ENCODE measurements around the gene CAMK2D. TPM values are rescaled to one million over a fixed set of nuclear protein-coding genes. Genes with fewer than 3 reads are reported as not detected.

Gene CAMK2D
- polyA plus RNA-seq, 3 donors = 10.4 to 30.6 (median 19.6) TPM

GRCh38 chr4:113587156-113587555, 174.4 kb downstream of the CAMK2D start:
- Mint-ChIP-seq H3K27me3 (ENCODE audit: low read depth in 3 of 3) (peaks cover 0 to 2% (median 2%) of the 10 kb centered on the region in 3 donors), H3K9me3 (no peaks in the 10 kb centered on the region), H3K27ac (no peak overlapping the region), H3K4me1 (peaks cover 13% of the 10 kb centered on the region), H3K36me3 (peaks cover 3 to 6% of the 10 kb centered on the region in 2 donors), H3K4me3 (no peak overlapping the region)
- no peaks in the 10 kb centered on the region for H3K36me3 ChIP-seq (replicated peaks in 1 of 2; ENCODE audit: control insufficient read depth in 1 of 2, insufficient read depth in 2 of 2, low read length in 2 of 2)
- H3K27ac ChIP-seq (ENCODE audit: low read depth in 1 of 2, low read length in 2 of 2) = no peak overlapping the region
- H3K27me3 ChIP-seq (ENCODE audit: control insufficient read depth in 2 of 2, insufficient read depth in 2 of 2, low read length in 2 of 2) = no peaks in the 10 kb centered on the region
- no peaks in the 10 kb centered on the region for H3K9me3 ChIP-seq (replicated peaks in 1 of 2; ENCODE audit: control insufficient read depth in 1 of 2, insufficient read depth in 1 of 2, low read length in 2 of 2)
- peaks cover 18% of the 10 kb centered on the region for H4K20me1 ChIP-seq (ENCODE audit: insufficient read depth, low read length)
- no peak overlapping the region for H3K4me2 ChIP-seq (replicated peaks; ENCODE audit: extremely low read depth, low read length, poor library complexity, severe bottlenecking)
- no peak overlapping the region for H2AFZ ChIP-seq (ENCODE audit: insufficient read depth, low read depth, low read length, poor library complexity, severe bottlenecking)
- no CpG with 5 or more reads among the region's 2 CpGs for WGBS (ENCODE audit: insufficient coverage)
- intact Hi-C loops (cut with micrococcal nuclease) = no loop called here
- DNase-seq = no peak
- no peak overlapping the region for H3K9ac ChIP-seq (ENCODE audit: insufficient read depth, low read length, poor library complexity, severe bottlenecking)
- H3K79me2 ChIP-seq (ENCODE audit: insufficient read depth, low read length) = no peaks in the 10 kb centered on the region
- no peaks in the 10 kb centered on the region for H3K4me1 ChIP-seq (ENCODE audit: control insufficient read depth in 1 of 2, insufficient read depth in 2 of 2, low read length in 2 of 2)
- no peak for TF ChIP-seq CTCF (IDR thresholded peaks at IDR 0.05)
- H3K4me3 ChIP-seq (replicated peaks in 1 of 3; ENCODE audit: low read depth in 2 of 3, low read length in 3 of 3) = no peak overlapping the region

GRCh38 chr4:113586072-113586471, 175.5 kb downstream of the CAMK2D start:
- peaks cover 11% of the 10 kb centered on the region for H4K20me1 ChIP-seq (ENCODE audit: insufficient read depth, low read length)
- H3K27ac Mint-ChIP-seq = peak overlapping the region in 1 of 7 donors; percentile 56
- H3K4me3 ChIP-seq (replicated peaks in 1 of 3; ENCODE audit: low read depth in 2 of 3, low read length in 3 of 3) = no peak overlapping the region
- no peak overlapping the region for H2AFZ ChIP-seq (ENCODE audit: insufficient read depth, low read depth, low read length, poor library complexity, severe bottlenecking)
- peak in 1 of 3 donors; percentile 5 for DNase-seq
- no peaks in the 10 kb centered on the region for H3K27me3 ChIP-seq (ENCODE audit: control insufficient read depth in 2 of 2, insufficient read depth in 2 of 2, low read length in 2 of 2)
- H3K36me3 Mint-ChIP-seq = peaks cover 3% of the 10 kb centered on the region in 2 donors
- no peaks in the 10 kb centered on the region for H3K9me3 ChIP-seq (replicated peaks in 1 of 2; ENCODE audit: control insufficient read depth in 1 of 2, insufficient read depth in 1 of 2, low read length in 2 of 2)
- no peaks in the 10 kb centered on the region for H3K79me2 ChIP-seq (ENCODE audit: insufficient read depth, low read length)
- no peaks in the 10 kb centered on the region for H3K4me1 ChIP-seq (ENCODE audit: control insufficient read depth in 1 of 2, insufficient read depth in 2 of 2, low read length in 2 of 2)
- no peaks in the 10 kb centered on the region for H3K36me3 ChIP-seq (replicated peaks in 1 of 2; ENCODE audit: control insufficient read depth in 1 of 2, insufficient read depth in 2 of 2, low read length in 2 of 2)
- H3K27me3 Mint-ChIP-seq (ENCODE audit: low read depth in 3 of 3) = peaks cover 0 to 2% (median 2%) of the 10 kb centered on the region in 3 donors
- H3K9me3 Mint-ChIP-seq = no peaks in the 10 kb centered on the region
- no peak overlapping the region for H3K27ac ChIP-seq (ENCODE audit: low read depth in 1 of 2, low read length in 2 of 2)
- no peak overlapping the region for H3K4me2 ChIP-seq (replicated peaks; ENCODE audit: extremely low read depth, low read length, poor library complexity, severe bottlenecking)
- peaks cover 13% of the 10 kb centered on the region for H3K4me1 Mint-ChIP-seq
- H3K4me3 Mint-ChIP-seq = no peak overlapping the region
- no peak for TF ChIP-seq CTCF (IDR thresholded peaks at IDR 0.05)
- intact Hi-C loops (cut with micrococcal nuclease) = no loop called here
- no peak overlapping the region for H3K9ac ChIP-seq (ENCODE audit: insufficient read depth, low read length, poor library complexity, severe bottlenecking)

Measured in CD14-positive monocyte (primary cell).